Upper lobe of left lung (tissue), 6 donors: ENCODE results near the gene C1orf87. TPM values are rescaled to one million over a fixed set of nuclear protein-coding genes. Genes with fewer than 3 reads are reported as not detected.

Source experiments
- ATAC-seq, 2 donors: fragments of 200-7000 bp; cut with Tn5 transposase; one replicate each; pipeline ENCODE4 v1.9.1; 2022; ENCODE audit warnings: mild to moderate bottlenecking in 2 of 2, moderate library complexity in 2 of 2; ENCODE audit not compliant: low FRiP score in 2 of 2
- DNase-seq, 2 donors: peaks; one replicate each; pipeline ENCODE4 v3.0.0-alpha.2; 2019 to 2020
- H3K27ac ChIP-seq, 4 donors: fragments of 200-600 bp; sonication (generic); one replicate each; pipeline ENCODE4 v1.5.1; 2016 to 2019
- H3K27me3 ChIP-seq, 4 donors: fragments of 200-600 bp; sonication (generic); one replicate each; pipeline ENCODE4 v1.5.1; 2017 to 2019
- H3K36me3 ChIP-seq, 4 donors: fragments of 200-600 bp; sonication (generic); one replicate each; pipeline ENCODE4 v1.5.1; 2016 to 2019
- H3K4me1 ChIP-seq, 4 donors: fragments of 200-600 bp; sonication (generic); one replicate each; pipeline ENCODE4 v1.5.1; 2018 to 2019
- H3K4me3 ChIP-seq, 4 donors: fragments of 200-600 bp; sonication (generic); one replicate each; pipeline ENCODE4 v1.5.1; 2017 to 2019; ENCODE audit warnings: mild to moderate bottlenecking in 2 of 4, moderate library complexity in 1 of 4
- H3K9me3 ChIP-seq, 4 donors: fragments of 200-600 bp; sonication (generic); one replicate each; pipeline ENCODE4 v1.5.1; 2018 to 2019
- EP300 ChIP-seq, 4 donors: sonication (generic); formaldehyde crosslinking; IDR thresholded peaks; one replicate each; pipeline ENCODE4 v1.5.1; 2017; ENCODE audit warnings: antibody characterized with exemption in 4 of 4, control low read depth in 2 of 4
- POLR2A ChIP-seq, 4 donors: fragments of 450-650 bp; IDR thresholded peaks; one replicate each; pipeline ENCODE4 v1.5.1; 2016 to 2017; ENCODE audit warnings: antibody characterized with exemption in 4 of 4, mild to moderate bottlenecking in 2 of 4
- POLR2AphosphoS5 ChIP-seq, 2 donors: sonication (generic); formaldehyde crosslinking; IDR thresholded peaks; one replicate each; pipeline ENCODE4 v1.5.1; 2017; ENCODE audit warnings: antibody characterized with exemption in 2 of 2
- WGBS, 2 donors: methylation state at CpG; one replicate each; pipeline ENCODE4 v1.1.5; 2017 to 2018; 5-methylcytosine and 5-hydroxymethylcytosine counted together
- small RNA-seq, 4 donors: library from RNA; depleted of rRNA; stranded (forward); fragments of <200 nt; gene quantifications; one replicate each; pipeline ENCODE3, GENCODE V24; 2016
- total RNA-seq, 6 donors: library from RNA; depleted of rRNA in 4 of 6; stranded (reverse); fragments of >200 nt in 4 of 6; gene quantifications; one replicate each; pipeline versions ENCODE4 v1.1.0 to v1.2.1, GENCODE V29; 2016 to 2021
- TF ChIP-seq, protein P1 (sequence below), 6 experiments: fragments of 450-650 bp in 4 of 6; fragments of 200-600 bp in 2 of 6; sonication (generic) in 2 of 6; IDR thresholded peaks; one replicate each; pipeline ENCODE4 v1.5.1; 2016 to 2019; ENCODE audit warnings: antibody characterized with exemption in 6 of 6
- donor health status: DM: no; HTN: no; CAD: no; lungs with moderate emphysema.
- donor health status: DM: no; HTN: yes; CAD: no; lungs with severe emphysema.

Gene C1orf87
- total RNA-seq, 6 donors from 2014 or later: 0.40 to 26.1 (median 4.8) TPM

- no peaks in the 10 kb centered on the region for H3K36me3 ChIP-seq
- no peak for TF ChIP-seq POLR2A (IDR thresholded peaks at IDR 0.05)
- TF ChIP-seq, protein P1, sequence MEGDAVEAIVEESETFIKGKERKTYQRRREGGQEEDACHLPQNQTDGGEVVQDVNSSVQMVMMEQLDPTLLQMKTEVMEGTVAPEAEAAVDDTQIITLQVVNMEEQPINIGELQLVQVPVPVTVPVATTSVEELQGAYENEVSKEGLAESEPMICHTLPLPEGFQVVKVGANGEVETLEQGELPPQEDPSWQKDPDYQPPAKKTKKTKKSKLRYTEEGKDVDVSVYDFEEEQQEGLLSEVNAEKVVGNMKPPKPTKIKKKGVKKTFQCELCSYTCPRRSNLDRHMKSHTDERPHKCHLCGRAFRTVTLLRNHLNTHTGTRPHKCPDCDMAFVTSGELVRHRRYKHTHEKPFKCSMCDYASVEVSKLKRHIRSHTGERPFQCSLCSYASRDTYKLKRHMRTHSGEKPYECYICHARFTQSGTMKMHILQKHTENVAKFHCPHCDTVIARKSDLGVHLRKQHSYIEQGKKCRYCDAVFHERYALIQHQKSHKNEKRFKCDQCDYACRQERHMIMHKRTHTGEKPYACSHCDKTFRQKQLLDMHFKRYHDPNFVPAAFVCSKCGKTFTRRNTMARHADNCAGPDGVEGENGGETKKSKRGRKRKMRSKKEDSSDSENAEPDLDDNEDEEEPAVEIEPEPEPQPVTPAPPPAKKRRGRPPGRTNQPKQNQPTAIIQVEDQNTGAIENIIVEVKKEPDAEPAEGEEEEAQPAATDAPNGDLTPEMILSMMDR (IDR thresholded peaks at IDR 0.05): peak; percentile 66 to 88 (median 82)
- no peak overlapping the region for H3K4me3 ChIP-seq
- ATAC-seq: peak; percentile 85 to 94
- peak in 1 of 2 donors; percentile 60 for DNase-seq
- H3K27ac ChIP-seq: no peak overlapping the region
- 5% methylated on average over 6 of the region's 6 CpGs for WGBS, 2 donors
- no peaks in the 10 kb centered on the region for H3K9me3 ChIP-seq
- no peaks in the 10 kb centered on the region for H3K27me3 ChIP-seq
- no peaks in the 10 kb centered on the region for H3K4me1 ChIP-seq
These were observed 126.3 kb downstream of the C1orf87 start for GRCh38 chr1:59947047-59947938.

- TF ChIP-seq EP300 (IDR thresholded peaks at IDR 0.05) (no peak), POLR2AphosphoS5 (IDR thresholded peaks at IDR 0.05) (no peak), POLR2A (IDR thresholded peaks at IDR 0.05) (no peak)
- TF ChIP-seq, protein P1 (IDR thresholded peaks at IDR 0.05): no peak
- no peak for DNase-seq
- ATAC-seq: no peak
- no peak overlapping the region for H3K4me3 ChIP-seq
- H3K9me3 ChIP-seq: no peaks in the 10 kb centered on the region
- no peak overlapping the region for H3K27ac ChIP-seq
- H3K27me3 ChIP-seq: no peaks in the 10 kb centered on the region
- H3K4me1 ChIP-seq: no peaks in the 10 kb centered on the region
- 17 to 43% methylated on average over 1 of the region's 1 CpG for WGBS, 2 donors
- no peaks in the 10 kb centered on the region for H3K36me3 ChIP-seq
These were observed 127.8 kb downstream of the C1orf87 start for GRCh38 chr1:59945790-59946189.

Small RNA genes within 50 kb of the gene (small RNA-seq; reads per million reads assigned to genes)
- gene RN7SL475P: 0 reads per million in 4 donors

Other genes with a start within 250 kb of the C1orf87 start
- 10 to 100 TPM in 1 of 6 donors, 1 to 10 TPM in 5; 1.4 to 13.1 (median 1.8) TPM for gene CYP2J2, start 147.0 kb downstream of the C1orf87 start, total RNA-seq